HL-60/S4 treated with retinoic acid at 250 ng/mL for 4 days and 3 days (cell line): ENCODE results near the gene ARGLU1.

Experiments used
- in situ Hi-C: fragments of 300-500 bp; cut with MboI; formaldehyde crosslinking; loops from 2 replicates; pipeline ENCODE4 v1.7.0; 2022; ENCODE audit warnings: low sequenced_read_pairs

ARGLU1 gene

DNA sequence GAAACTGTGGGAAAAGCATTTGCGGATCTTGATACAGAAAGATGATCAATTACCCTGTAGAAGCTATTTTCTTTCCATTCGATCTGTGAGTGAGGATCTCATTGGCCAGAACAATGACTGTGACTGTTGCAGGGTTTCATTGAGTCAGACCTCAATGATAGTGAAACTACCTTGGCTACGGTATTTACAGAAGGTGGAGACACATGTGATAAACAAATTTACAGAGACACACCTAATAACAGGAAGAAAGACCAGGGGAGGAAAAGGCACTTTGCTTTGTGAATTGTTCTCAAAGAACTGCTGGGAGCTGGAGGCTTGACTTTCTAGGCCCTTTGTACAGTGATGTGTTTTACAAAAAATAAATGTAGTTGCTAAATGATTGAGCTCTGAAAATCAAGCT lies 19.9 kb upstream of the ARGLU1 start:
- in situ Hi-C loops: no loop called here

DNA sequence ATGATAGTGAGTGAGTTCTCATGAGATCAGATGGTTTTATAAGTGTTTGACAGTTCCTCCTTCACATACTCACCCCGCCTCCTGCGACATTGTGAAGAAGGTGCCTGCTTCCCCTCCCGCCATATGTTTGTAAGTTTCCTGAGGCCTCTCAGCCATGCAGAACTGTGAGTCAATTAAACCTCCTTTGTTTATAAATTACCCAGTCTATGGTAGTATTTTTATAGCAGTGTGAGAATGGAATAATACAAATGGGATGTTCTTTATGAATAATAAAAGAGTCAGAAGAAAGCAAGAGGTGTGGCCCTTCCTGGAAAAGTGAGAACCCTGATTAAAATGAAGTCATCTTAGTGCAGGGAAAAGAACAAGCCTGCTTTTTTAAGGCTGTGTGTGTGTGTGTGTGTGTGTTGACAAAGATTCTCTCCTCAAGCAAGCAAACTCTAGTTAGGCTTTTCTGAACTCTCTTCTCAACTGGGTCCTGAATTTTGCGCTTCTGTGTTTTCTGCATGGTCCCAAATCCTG lies 18.8 kb upstream of the ARGLU1 start:
- in situ Hi-C loops: no loop called here

DNA sequence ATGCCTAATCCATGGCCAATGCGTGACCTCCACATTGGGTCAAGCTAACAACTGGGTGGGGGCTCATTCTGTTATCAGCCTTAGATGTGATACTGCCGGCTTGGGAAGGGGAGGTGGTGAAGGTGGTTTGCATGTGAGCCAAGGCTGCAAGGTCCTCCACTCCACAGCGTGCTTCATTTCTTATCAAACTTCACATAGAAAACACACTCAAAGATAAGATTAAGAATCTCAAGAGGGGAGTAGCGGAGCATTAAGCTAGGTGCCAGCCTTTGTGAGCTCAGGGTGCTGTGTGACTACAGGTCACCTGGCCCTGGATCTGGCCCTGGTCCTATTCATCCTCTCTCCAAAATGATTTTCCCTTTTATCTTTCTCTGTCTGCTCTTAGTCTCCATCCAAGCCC lies 13.3 kb upstream of the ARGLU1 start:
- in situ Hi-C loops: no loop called here

DNA sequence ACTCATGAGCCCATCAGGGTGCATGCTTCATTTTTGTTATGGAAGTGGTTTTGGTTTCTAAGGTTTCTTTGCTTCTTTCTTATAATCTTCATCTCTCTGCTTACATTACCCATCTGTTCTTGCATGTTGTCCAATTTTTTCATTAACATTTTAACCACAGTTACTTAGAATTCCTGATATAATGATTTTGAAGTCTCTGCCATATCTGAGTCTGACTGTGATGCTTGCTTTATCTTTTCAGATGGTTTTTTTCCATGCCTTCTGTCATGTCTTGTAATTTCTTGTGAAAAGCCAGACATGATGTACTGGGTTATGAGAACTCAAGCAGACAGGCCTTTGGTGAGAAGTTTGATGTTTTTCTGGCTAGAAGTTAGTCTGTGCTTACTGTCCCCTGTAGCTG lies 8.0 kb upstream of the ARGLU1 start:
- in situ Hi-C loops: no loop called here

DNA sequence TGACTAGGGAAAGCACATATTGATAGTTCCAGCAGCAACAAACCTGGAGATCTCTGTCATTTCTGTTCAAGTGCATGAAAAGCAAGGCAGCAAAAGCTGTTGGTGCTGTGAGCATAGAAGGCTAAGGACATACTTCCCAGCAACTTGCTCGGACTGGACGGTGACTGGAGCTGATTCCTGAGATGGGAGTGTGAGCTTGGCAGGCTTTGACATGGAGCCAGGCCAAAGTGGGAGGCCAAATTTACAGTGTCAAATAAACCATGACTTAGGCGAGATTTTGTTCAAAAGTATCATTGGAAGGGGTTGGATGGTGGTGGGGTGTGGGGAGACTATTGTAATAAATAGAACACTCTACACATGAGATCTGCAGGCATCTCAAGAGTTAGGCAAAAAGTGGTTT lies 5.9 kb upstream of the ARGLU1 start:
- in situ Hi-C loops: no loop called here

DNA sequence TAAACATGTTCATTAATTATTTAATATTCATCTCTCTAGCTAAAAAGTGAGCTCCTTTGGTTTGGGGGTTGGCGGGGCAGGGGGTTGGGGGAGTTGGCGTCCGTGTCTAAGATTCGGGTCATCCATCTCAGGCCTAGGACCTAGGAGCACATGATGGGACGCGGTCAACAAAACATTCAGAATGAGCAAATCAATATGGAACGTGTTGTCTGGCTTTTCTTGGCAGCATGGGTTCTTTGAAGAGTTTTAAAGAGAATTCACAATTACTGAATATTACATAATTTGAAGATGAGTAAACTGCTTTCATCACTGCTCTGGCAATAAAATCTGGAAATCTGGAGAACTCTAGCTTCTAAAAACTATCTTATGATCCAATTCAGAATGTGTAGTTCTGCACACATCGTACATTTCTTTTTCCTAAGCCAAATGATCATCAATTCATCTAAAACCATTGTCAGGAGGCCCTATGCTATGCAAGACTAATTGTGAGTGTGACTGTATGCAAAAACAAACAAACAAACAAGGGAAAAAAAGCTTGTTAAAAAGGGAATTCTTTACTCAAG lies 5.4 kb upstream of the ARGLU1 start:
- in situ Hi-C loops: no loop called here

DNA sequence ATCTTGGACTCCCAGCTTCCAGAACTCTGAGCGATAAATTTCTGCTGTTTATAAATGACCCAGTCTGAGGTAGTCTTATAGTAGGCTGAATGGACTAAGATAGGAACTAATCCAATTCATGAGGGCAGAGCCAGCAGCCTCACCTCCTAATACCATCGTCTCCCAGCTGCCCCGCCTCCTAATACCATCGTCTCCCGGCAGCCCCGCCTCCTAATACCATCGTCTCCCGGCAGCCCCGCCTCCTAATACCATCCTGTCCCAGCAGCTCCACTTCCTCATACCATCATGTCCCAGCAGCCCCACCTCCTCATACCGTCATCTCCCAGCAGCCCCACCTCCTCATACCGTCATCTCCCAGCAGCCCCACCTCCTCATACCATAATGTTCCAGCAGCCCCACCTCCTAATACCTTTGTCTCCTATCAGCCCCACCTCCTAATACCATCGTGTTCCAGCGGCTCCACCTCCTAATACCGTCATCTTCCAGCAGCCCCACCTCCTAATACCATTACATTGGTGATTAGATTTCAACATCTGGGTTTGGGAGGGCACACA lies 2.4 kb upstream of the ARGLU1 start:
- in situ Hi-C loops: no loop called here

DNA sequence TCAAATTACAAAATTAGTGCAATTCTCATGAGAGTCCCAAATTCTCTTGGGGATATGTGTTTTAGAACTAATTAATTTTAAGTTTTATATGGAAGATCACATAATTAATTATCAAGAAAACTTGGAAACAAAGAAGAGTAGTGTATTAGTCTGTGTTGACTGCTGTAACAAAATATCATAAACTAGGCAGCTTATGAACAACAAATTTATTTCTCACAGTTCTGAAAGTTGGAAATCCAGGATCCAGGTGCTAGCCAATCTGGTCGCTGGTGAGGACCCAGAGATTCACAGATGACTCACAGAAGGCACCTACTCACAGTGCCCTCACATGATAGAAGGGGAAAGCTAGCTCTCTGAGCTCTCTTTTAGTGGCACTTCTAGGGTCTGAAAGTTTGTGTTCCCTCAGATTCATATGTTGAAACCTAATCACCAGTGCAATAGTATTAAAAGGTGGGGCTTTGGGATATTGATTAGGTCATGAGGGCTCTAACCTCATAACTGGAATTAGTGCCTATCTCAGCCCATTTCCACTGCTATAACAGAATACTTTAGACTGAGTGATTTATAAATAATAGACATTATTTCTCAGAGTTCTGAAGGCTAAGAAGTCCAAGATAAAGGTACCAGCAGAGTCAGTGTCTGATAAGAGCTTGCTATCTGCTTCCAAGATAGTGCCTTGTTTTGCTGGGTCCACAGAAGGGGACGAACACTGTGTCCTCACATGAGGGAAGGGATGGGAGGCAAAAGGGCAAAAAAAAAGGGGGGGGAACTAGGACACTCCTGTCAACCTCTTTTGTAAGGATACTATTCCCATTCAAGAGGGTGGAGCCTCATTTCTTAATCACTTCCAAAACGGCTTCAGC lies 1.5 kb upstream of the ARGLU1 start:
- in situ Hi-C loops: no loop called here

DNA sequence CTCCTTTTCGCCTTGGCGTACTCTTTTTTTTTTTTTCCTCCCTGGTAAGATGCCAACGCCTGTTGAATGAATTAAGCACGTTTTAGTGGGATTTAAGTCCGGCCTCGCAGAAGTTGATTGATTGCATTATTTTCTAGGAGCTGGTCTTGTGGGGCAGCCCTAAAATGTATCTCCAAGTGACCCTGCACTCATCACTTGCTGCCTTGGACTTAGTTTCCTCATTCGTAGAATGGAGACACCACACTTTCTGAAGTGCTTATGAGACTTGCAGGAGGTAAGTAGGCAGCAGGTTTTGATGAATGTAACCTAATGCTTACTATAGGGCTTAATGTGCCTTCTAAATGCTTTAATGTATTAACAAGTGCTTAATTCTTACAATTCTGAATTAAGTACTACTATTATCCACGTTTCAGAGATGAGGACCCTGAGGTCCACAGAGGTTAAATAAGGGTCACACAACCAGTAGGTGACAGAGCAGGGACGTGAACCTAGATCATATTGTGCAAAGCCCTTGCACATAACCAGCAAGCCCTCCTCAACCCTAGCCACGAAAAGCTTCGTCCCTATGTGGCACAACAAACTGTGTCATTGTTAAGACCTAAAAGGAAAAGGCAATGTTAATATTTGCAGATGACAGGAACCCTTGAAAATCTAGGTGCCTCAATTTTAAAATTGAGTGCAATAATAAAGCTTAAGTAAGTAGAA lies 514 bp upstream of the ARGLU1 start:
- in situ Hi-C loops: no loop called here

DNA sequence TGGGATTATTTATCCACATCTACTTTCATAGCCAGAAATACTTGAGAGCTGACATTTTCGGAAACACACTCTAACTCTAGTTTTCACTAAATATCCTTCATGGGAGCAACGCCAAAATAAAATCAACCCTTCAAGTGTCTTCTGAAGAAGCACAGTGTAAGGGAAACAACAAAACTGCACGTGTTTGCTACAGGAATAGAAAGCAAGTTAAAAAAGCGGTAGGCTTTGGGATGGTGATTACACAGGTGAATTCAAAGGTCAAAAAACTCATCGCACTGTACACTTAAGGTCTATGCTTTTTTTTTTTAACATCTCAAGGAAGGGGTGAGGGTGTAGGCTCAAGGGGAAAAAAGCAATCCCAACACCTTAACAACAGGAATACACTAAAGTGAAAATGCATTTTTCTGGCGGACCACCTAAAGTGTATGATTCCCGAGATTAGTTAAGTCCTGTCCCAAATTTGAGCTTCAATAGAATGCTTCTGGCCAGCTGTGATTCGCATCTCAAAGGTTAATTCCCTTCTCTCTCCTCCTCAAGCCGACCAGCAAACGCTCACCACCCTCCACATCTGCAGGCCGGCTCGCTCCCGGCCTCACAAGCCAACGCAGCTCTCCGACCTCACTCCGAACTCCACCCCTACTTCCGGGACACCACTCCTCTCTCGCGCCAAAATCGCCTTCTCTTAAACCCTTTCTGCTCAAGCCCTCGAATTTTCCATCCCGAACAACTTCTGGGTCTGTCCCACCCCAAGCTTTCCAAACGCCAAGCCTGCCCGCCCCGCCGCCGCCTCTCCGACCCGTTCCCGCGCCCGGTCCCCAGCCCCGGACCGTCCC lies 1.1 kb downstream of the ARGLU1 start:
- in situ Hi-C loops: no loop called here

DNA sequence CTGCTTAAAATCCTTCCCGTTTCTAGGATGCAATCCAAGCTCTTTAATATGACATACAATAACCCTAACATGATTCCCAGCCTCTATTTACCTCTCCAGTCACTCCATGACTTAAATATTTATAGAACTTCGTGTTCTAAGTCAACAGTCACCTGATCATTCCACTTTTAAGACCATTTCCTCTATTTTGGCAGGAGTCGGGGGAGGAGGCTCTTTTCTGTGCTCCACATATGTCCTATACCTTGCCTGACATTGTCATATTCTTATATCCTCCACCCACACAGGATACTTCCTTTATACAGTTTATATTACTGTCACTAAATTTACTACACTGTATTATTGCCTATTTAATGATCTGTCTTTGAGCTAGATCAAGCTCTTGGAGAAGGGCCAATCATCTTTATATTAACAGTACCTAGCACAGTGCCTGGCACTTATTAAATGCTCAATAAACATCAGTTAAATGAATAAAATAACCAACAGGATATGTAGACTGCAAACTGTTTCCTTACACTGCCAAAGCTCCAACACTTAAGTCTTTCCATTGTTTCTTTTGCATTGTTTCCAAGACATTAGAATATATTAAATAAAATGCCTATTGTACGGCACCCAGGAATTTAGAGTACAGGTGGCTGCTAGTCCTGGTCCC lies 2.7 kb downstream of the ARGLU1 start:
- in situ Hi-C loops: no loop called here

DNA sequence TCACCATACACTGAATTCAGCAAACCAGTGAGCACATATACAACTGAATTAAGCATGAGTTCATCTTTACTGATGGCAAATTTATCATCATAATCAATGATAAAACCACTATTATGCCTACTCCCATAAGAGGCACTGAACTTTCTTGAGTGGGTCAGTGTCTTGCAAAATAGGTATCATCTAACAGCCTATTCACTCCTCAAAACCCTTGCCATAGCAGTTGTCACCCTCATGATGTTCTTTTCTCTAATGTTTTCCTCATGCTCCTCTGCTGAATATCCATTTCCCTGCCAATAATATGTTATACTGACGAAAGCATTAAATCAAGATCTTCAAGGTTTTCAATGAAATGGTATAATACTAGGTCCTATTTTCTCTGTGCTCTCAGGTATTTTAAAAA lies 5.6 kb downstream of the ARGLU1 start:
- in situ Hi-C loops: no loop called here

DNA sequence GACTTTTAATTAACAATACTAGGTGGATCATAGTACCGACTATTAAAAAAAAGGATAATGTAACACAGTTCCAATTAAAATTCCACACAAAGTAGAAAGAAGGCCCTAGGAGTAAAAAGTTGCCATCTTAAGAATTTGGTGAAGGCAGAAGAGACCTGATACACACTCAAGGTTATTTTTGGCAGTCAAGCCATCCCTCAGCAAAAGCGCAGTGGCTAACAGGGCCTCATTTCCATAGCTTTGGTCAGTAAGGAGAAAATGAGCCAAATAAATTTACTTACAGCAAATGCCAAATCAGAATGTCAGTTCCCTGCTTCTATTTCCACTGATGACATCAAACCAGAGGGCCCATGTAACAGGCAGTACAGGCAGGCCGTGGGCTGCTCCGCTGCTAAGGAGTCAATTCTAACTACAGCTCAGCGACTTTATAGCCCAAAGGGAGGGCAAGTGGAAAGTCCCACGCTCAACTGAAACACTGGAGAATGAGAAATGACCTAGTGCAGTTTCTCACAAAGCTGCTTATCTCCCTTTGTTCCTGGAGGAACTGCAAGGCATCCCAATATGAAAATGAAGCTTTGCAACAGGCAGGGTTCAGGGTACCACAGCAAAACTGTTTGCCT lies 6.3 kb downstream of the ARGLU1 start:
- in situ Hi-C loops: no loop called here

DNA sequence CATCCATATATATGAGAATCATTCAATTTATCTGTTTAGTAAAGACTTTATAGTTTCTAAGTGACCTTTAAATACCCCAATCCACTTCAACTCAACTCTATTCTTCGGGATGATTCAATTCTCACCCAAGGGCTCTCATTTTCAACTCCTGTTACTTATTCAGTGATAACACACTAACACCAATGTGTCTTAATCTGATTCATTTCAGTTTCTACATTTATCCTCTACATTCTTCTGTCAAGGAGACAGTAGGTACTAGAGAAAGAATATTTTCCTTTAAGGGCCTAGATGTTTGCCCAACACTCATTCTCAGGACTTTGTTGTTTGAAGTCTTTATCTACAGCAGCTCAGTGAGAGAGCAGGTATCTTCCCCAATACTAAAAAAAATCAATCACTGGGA lies 7.1 kb downstream of the ARGLU1 start:
- in situ Hi-C loops: no loop called here

DNA sequence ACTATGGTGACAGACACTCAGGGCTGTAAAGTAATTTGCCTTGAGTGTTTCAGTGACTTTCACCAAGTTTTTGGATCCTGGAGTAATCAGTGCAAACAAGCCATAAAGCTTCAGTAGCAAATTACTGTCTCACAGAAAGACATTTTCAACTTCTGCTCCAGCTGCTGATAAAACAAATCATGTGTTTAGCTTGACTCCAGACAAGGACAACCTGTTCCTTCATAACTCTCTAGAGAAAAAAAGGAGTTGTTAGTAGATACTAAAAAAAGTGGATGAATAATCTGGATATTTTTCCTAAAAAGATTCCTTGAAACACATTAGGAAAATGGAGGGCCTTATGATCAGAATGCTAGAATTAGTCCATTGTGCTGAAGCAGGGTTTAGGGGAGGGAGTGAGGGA lies 9.4 kb downstream of the ARGLU1 start:
- in situ Hi-C loops: no loop called here

DNA sequence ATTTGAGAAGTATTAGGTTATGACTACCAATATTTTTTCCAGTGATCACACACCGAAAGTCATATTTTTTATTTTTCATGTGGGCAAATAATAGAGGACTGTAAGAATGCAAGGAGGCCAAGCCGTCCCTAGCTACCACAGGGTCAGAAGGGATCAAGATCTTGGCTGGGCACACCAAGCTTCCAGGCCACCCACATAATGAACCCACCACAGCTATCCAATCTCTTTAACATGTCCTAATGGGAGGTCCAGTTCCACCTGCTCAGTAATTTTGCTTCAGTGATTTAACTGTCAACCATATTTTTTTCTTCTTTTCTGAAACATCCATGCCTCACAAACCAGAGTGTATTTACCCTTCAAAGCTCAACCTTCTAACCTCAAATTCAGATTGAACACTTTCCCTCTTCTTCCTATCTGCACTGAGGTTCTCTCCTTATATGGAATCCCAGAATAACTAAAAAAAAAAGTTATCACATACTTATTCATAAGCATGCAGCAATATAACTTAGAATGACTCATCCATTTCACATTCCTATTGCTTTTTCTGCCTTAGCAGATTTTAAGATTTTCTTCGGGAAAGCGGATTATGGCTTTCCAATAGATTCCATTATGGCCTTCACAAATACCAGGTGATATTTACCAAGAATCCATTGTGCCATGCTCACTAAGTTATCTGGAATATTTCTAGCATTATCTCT lies 12.2 kb downstream of the ARGLU1 start:
- in situ Hi-C loops: no loop called here

DNA sequence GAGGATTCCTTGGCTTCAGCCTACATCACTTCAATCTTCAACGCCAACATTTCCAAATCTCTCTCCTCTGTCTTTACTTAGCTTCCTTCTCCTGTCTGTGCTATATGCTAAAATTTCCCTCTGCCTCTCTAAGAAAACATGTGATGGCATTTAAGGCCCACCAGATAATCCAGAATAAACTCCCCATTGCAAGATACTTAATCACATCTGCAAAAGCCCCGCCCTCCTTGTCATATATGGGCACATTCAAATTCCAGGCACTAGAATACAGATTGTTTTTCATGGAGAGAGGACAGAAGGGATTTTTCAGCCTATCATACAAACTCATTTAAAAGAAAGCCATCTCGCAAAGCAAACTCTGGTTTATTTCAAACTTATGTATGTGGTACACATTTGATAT lies 16.2 kb downstream of the ARGLU1 start:
- in situ Hi-C loops: no loop called here

DNA sequence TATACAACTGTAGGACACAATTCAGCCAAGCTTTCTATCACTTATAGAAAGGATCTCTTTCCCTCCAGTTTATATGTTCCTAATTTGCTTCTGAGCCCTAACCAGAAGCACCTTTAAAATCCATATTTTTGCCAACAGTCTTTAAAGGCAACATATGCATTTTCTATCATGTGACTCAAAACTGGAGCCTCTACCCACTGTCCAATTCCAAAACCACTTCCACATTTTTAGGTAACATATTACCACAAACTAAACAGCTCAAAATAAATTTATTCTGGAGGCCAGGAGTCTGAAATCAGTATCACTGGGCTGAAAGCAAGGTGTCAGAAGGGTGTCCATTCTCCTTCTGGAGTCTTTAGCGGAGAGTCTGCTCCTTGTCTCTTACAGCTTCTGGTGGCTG lies 16.6 kb downstream of the ARGLU1 start:
- in situ Hi-C loops: no loop called here

DNA sequence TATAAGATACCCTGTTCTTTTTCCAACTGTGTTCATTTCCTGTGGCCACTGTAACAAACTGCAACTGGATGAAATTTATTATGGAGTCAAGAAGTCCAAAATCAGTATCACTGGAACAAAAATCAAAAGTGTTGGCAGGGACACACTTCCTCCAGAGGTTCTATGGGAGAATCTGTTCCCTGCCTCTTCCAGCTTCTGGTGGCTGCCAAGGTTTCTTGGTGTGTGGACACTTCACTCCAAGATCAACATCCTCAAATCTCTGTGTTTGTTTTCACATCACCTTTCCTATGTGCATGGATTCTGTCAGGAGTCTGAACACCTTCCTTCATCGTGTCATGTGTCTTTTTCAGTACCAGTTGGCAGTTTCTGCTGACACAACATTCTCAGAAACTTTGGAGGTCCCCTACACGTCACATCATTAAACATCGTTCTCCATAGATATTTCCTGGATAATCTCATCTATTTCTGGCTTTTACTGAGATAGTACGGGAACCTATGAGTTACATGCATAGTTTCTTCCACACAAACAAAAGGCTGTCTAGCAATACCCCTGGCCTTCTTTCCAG lies 17.3 kb downstream of the ARGLU1 start:
- in situ Hi-C loops: no loop called here
